C4-2B (cell line): ENCODE measurements around the gene GJB3.

Source experiments
- CTCF ChIP-seq: fragments of 450-650 bp; conservative IDR thresholded peaks from 2 replicates; pipeline ENCODE4 v1.5.1; 2017; ENCODE audit warnings: mild to moderate bottlenecking
- ZFX ChIP-seq: fragments of 450-650 bp; IDR thresholded peaks from 2 replicates; pipeline ENCODE4 v1.6.1; 2017

GRCh38 chr1:34742667-34743270 lies 38.2 kb upstream of the GJB3 start:
- TF ChIP-seq CTCF = peak; percentile 98
- no peak for TF ChIP-seq ZFX
